ENCODE results near the gene ATP8A2. TPM values are rescaled to one million over a fixed set of nuclear protein-coding genes. Genes with fewer than 3 reads are reported as not detected.

Gene ATP8A2
- polyA plus RNA-seq, 3 donors, result not detected

DNA sequence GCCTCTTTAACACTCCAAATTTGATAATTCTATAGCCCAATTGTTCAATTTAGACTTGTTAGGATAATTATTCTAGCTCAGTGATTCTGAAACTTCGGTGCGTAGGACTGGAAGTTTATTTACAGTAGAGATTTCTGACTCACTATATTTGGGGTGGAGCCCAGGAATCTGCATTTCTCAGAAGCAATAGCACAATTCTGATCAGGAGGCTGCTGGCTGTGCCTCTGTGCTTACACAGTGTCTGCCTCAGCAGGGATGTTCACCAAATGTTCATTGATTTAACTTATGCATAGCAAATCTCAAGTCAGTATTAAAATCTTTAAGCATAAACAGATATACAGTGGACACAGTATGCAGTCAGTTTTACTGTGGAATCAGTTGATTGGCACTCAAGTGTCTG is 45.8 kb downstream of the ATP8A2 start:
- no peaks in the 10 kb centered on the region for H3K9me3 ChIP-seq (replicated peaks in 1 of 2; ENCODE audit: control insufficient read depth in 1 of 2, insufficient read depth in 1 of 2, low read length in 2 of 2)
- H3K9ac ChIP-seq (ENCODE audit: insufficient read depth, low read length, poor library complexity, severe bottlenecking), result no peak overlapping the region
- no peaks in the 10 kb centered on the region for H3K27me3 ChIP-seq (ENCODE audit: control insufficient read depth in 2 of 2, insufficient read depth in 2 of 2, low read length in 2 of 2)
- intact Hi-C loops (cut with micrococcal nuclease), result no loop called here
- no peak overlapping the region for H3K4me2 ChIP-seq (replicated peaks; ENCODE audit: extremely low read depth, low read length, poor library complexity, severe bottlenecking)
- no peaks in the 10 kb centered on the region for H3K36me3 Mint-ChIP-seq
- no peak overlapping the region for H3K4me3 ChIP-seq (replicated peaks in 1 of 3; ENCODE audit: low read depth in 2 of 3, low read length in 3 of 3)
- TF ChIP-seq, protein P1, sequence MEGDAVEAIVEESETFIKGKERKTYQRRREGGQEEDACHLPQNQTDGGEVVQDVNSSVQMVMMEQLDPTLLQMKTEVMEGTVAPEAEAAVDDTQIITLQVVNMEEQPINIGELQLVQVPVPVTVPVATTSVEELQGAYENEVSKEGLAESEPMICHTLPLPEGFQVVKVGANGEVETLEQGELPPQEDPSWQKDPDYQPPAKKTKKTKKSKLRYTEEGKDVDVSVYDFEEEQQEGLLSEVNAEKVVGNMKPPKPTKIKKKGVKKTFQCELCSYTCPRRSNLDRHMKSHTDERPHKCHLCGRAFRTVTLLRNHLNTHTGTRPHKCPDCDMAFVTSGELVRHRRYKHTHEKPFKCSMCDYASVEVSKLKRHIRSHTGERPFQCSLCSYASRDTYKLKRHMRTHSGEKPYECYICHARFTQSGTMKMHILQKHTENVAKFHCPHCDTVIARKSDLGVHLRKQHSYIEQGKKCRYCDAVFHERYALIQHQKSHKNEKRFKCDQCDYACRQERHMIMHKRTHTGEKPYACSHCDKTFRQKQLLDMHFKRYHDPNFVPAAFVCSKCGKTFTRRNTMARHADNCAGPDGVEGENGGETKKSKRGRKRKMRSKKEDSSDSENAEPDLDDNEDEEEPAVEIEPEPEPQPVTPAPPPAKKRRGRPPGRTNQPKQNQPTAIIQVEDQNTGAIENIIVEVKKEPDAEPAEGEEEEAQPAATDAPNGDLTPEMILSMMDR (IDR thresholded peaks at IDR 0.05), result no peak
- H3K27ac ChIP-seq (ENCODE audit: low read depth in 1 of 2, low read length in 2 of 2), result no peak overlapping the region
- H3K79me2 ChIP-seq (ENCODE audit: insufficient read depth, low read length), result no peaks in the 10 kb centered on the region
- no peaks in the 10 kb centered on the region for H3K4me1 ChIP-seq (ENCODE audit: control insufficient read depth in 1 of 2, insufficient read depth in 2 of 2, low read length in 2 of 2)
- H3K27me3 Mint-ChIP-seq (ENCODE audit: low read depth in 3 of 3), result peaks cover 2 to 7% (median 5%) of the 10 kb centered on the region in 3 donors
- no peaks in the 10 kb centered on the region for H3K36me3 ChIP-seq (replicated peaks in 1 of 2; ENCODE audit: control insufficient read depth in 1 of 2, insufficient read depth in 2 of 2, low read length in 2 of 2)
- WGBS (ENCODE audit: insufficient coverage), result no CpG with 5 or more reads among the region's 2 CpGs
- no peaks in the 10 kb centered on the region for H3K4me1 Mint-ChIP-seq
- no peak overlapping the region for H2AFZ ChIP-seq (ENCODE audit: insufficient read depth, low read depth, low read length, poor library complexity, severe bottlenecking)
- peaks cover 0 to 20% (median 6%) of the 10 kb centered on the region in 7 donors for H3K9me3 Mint-ChIP-seq
- DNase-seq, result no peak
- H4K20me1 ChIP-seq (ENCODE audit: insufficient read depth, low read length), result no peaks in the 10 kb centered on the region
- no peak overlapping the region for H3K27ac Mint-ChIP-seq
- H3K4me3 Mint-ChIP-seq, result no peak overlapping the region

DNA sequence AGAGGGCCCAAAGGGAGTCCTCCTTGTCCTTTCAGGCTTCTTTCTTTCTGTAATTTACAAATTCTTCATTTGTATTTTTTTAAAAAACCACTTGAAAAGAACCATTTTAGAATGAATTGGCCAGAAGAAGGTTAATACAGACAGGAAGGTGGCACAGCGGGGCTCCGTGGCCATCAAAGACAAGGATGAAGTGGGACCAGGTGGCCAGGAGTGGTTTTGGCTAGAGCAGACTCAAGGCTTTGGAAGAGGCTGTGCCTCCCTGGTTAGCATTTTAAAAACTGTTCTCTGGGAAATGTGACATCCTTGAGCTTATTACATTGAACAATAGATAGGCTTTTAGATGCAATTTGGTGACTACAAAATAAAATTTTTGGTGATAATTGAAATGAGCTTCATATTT is 48.4 kb downstream of the ATP8A2 start:
- H3K36me3 ChIP-seq (replicated peaks in 1 of 2; ENCODE audit: control insufficient read depth in 1 of 2, insufficient read depth in 2 of 2, low read length in 2 of 2), result no peaks in the 10 kb centered on the region
- DNase-seq, result no peak
- H3K79me2 ChIP-seq (ENCODE audit: insufficient read depth, low read length), result no peaks in the 10 kb centered on the region
- Mint-ChIP-seq H3K27me3 (ENCODE audit: low read depth in 3 of 3) (peaks cover 4% of the 10 kb centered on the region in 3 donors), H3K9me3 (peaks cover 0 to 8% (median 3%) of the 10 kb centered on the region in 7 donors), H3K4me3 (no peak overlapping the region), H3K4me1 (no peaks in the 10 kb centered on the region), H3K27ac (no peak overlapping the region), H3K36me3 (no peaks in the 10 kb centered on the region)
- no peak overlapping the region for H3K27ac ChIP-seq (ENCODE audit: low read depth in 1 of 2, low read length in 2 of 2)
- H3K4me3 ChIP-seq (replicated peaks in 1 of 3; ENCODE audit: low read depth in 2 of 3, low read length in 3 of 3), result no peak overlapping the region
- H2AFZ ChIP-seq (ENCODE audit: insufficient read depth, low read depth, low read length, poor library complexity, severe bottlenecking), result no peak overlapping the region
- H4K20me1 ChIP-seq (ENCODE audit: insufficient read depth, low read length), result no peaks in the 10 kb centered on the region
- H3K9ac ChIP-seq (ENCODE audit: insufficient read depth, low read length, poor library complexity, severe bottlenecking), result no peak overlapping the region
- H3K27me3 ChIP-seq (ENCODE audit: control insufficient read depth in 2 of 2, insufficient read depth in 2 of 2, low read length in 2 of 2), result no peaks in the 10 kb centered on the region
- no peak overlapping the region for H3K4me2 ChIP-seq (replicated peaks; ENCODE audit: extremely low read depth, low read length, poor library complexity, severe bottlenecking)
- intact Hi-C loops (cut with micrococcal nuclease), result no loop called here
- H3K9me3 ChIP-seq (replicated peaks in 1 of 2; ENCODE audit: control insufficient read depth in 1 of 2, insufficient read depth in 1 of 2, low read length in 2 of 2), result no peaks in the 10 kb centered on the region
- WGBS (ENCODE audit: insufficient coverage), result 86% methylated on average over 2 of the region's 2 CpGs
- TF ChIP-seq, protein P1 (IDR thresholded peaks at IDR 0.05), result no peak
- no peaks in the 10 kb centered on the region for H3K4me1 ChIP-seq (ENCODE audit: control insufficient read depth in 1 of 2, insufficient read depth in 2 of 2, low read length in 2 of 2)

Measured in CD14-positive monocyte (primary cell).